HEK293T (cell line): ENCODE results near the gene LRRK1.

Source experiments
- ELF4 ChIP-seq: fragments of 450-650 bp; IDR thresholded peaks from 2 replicates; pipeline ENCODE4 v1.6.1; 2017; ENCODE audit warnings: antibody characterized with exemption
- FOXA1 ChIP-seq: fragments of 450-650 bp; IDR thresholded peaks from 2 replicates; pipeline ENCODE4 v1.6.1; 2016; ENCODE audit warnings: mild to moderate bottlenecking
- SP1 ChIP-seq: fragments of 450-650 bp; IDR thresholded peaks from 2 replicates; pipeline ENCODE4 v1.6.1; 2017
- SUZ12 ChIP-seq: fragments of 450-650 bp; IDR thresholded peaks from 2 replicates; pipeline ENCODE4 v1.6.1; 2016; ENCODE audit warnings: mild to moderate bottlenecking
- TARDBP ChIP-seq: fragments of 450-650 bp; IDR thresholded peaks from 2 replicates; pipeline ENCODE4 v1.6.1; 2016
- ZNF384 ChIP-seq: fragments of 450-650 bp; IDR thresholded peaks from 2 replicates; pipeline ENCODE4 v1.6.1; 2016

DNA sequence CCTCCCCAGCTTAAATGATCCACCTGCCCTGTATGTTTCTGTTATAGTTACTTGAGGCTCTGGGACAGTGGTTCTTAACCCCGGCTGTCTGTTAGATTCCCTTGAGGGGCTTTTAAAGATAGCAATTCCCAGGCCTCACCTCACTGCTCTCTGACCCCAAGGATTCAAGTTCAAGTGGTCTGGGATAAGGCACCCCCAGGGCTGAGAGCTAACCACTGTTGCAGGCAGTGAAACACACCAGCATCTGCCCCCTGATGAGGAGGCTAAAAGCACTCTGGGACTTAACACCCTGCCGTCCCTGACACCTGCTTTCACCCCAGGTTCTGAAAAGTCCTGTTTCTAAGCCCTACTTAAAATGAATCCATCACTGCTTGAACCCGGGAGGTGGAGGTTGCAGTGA is 103.7 kb downstream of the LRRK1 start:
- no peak for TF ChIP-seq FOXA1
- no peak for TF ChIP-seq SP1
- TF ChIP-seq TARDBP = no peak
- no peak for TF ChIP-seq ZNF384
- TF ChIP-seq SUZ12 = no peak
- TF ChIP-seq ELF4 = no peak
